SHP77 (cell line): ENCODE results near the gene TRMO.

ENCODE experiments used
- DNase-seq, 2 experiments: peaks; one replicate each; lab custom pipeline; 2025; lab: John Stamatoyannopoulos, UW

Gene TRMO

GRCh38 chr9:97859346-97859745 lies 63.0 kb downstream of the TRMO start:
- no peak for DNase-seq

GRCh38 chr9:97858826-97859225 lies 63.5 kb downstream of the TRMO start:
- DNase-seq = no peak

GRCh38 chr9:97858393-97858713 lies 63.9 kb downstream of the TRMO start:
- DNase-seq = no peak

- no peak for DNase-seq
Observed at GRCh38 chr9:97857606-97858392, 64.5 kb downstream of the TRMO start.

GRCh38 chr9:97856857-97857605 lies 65.3 kb downstream of the TRMO start:
- no peak for DNase-seq

GRCh38 chr9:97855899-97856298 lies 66.4 kb downstream of the TRMO start:
- DNase-seq = no peak

GRCh38 chr9:97855486-97855875 lies 66.8 kb downstream of the TRMO start:
- DNase-seq = no peak

- no peak for DNase-seq
Observed at GRCh38 chr9:97854696-97855485, 67.4 kb downstream of the TRMO start.
